GM08714 (cell line): Measurements from ENCODE around the gene LGMN.
"Not testable (repeated sequence)": the region's sequence is repeated elsewhere in the genome, so short reads cannot be mapped to it uniquely, and the experiment has no call there.

Experiments
- H3K4me3 ChIP-seq: fragments of 200-500 bp; sonication (Bioruptor generic); 2 replicates; pipeline ENCODE4 v1.5.1; 2014; ENCODE audit warnings: mild to moderate bottlenecking, low read length, inconsistent platforms
- ZNF274 ChIP-seq: IDR thresholded peaks from 2 replicates; pipeline ENCODE4 v1.6.1; 2012; ENCODE audit warnings: mild to moderate bottlenecking, low read depth, low read length

LGMN gene

DNA sequence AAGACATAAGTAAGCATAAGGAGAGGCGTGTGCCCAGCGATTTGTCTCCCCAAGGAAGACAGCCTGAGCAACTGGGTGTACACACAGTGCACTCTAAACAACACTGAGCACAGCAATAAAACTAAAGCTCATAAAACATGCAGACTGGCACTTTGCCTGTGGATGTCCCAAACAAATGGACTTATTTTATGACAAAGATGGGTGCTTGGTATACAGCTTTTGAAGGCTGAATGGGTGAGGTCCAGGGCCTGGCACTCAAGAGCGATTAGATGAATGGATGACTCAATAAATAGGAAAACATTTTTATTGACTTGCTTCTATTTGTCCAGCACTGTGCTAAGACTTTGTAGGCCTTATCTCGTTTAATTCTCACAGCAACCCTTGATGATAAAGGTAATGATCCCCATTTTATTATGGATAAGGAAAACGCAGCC, 28.5 kb downstream of the LGMN start:
- TF ChIP-seq ZNF274 = no peak

DNA sequence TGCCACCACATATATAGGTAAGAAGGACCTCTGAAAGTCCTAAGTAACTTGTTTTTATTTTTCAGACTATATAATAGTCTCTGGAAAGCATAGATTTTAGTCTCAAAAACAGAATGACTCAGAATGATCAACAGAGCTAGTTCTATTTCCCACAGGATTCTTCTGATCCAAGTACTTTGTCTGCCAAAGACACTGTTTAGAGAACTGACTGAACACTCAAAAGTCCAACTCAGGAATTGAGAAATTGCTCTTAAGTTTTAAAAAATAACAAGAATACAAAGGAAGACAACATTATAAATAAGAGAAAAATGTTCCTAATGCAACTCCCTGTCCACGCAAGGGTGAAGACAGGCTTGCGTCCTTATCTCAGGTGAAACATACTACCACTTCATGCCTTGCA, 29.0 kb downstream of the LGMN start:
- TF ChIP-seq ZNF274 = no peak

More for the DNA sequence above, 28.5 kb downstream of the LGMN start:
- H3K4me3 ChIP-seq = no peak overlapping the region

DNA sequence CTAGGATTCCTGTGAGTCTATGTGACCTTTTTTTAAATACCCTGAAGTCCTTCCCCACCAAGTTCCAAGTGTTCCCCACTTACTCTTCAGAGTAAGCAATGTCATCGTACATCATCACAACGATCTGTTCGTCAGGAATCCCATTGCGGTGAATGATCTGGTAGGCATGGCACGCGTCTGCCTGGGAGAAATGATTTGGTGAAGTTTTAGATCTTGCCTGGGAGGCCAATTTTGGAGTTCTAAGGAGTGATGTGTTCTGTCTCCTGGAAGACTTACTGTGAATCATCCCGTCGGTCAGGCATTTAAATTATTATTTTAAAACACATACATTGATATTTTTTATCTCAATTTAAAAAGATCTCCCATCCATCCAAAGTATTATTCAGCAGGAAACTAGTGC, 29.8 kb downstream of the LGMN start:
- no peak overlapping the region for H3K4me3 ChIP-seq
- no peak for TF ChIP-seq ZNF274

More for the DNA sequence above, 29.0 kb downstream of the LGMN start:
- H3K4me3 ChIP-seq = no peak overlapping the region

DNA sequence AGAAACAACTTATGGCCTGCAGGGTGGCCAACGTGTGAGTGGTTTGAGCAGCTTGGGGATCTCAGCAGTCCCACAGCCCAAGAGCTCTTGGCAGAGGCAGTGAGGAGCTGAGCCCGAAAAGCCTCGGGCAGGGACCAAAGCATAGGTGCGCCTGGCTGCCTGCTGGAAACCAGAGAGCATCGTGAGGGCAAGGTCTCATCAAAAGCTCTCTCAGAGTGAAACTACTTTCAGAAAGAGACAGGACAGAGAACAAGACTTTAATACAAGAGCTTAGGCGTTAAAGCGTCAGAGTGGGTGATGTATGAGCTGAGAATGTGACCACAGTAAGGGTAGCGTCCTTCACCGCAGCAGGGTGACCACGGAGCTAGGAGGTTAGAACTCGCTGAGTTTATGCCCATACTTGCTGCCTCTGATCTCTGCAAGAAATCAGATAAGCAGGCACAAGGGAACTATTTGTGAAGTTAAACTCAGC, 30.8 kb downstream of the LGMN start:
- H3K4me3 ChIP-seq = no peak overlapping the region
- no peak for TF ChIP-seq ZNF274

DNA sequence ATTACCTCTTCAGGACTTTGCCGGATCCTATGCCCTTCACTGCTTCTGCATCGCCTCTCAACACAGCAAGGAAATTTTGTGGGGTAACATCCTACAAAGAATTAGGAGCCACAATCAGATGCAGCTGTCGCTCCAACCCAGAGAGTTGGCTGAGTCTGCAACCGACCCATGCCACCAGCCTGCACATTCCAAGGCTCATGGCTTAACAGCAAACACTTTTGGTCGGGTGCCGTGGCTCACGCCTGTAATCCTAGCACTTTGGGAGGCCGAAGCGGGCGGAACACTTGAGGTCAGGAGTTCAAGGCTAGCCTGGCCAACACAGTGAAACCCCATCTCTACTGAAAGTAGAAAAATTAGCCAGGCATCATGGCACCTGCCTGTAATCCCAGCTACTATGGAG, 32.3 kb downstream of the LGMN start:
- no peak overlapping the region for H3K4me3 ChIP-seq
- no peak for TF ChIP-seq ZNF274

DNA sequence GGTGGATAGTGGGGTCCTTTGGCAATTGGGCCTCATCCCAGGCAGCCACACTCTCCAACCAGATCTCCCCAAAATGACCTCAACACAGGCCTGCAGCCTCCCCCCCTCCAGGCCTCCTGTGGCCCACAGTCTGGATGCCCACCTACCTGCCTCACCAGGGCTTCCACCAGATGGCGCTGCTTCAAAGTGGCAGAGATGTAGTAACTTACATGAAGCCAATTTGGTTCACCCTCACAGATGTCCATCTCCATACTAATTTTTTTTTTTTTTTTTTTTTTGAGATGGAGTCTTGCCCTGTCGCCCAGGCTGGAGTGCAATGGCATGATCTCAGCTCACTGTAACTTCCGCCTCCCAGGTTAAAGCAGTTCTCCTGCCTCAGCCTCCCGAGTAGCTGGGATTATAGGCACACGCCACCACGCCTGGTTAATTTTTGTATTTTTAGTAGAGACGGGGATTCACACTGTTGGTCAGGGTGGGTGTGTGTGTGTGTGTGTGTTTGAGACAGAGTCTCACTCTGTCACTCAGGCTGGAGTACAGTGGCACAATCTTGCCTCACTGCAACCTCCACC, 33.6 kb downstream of the LGMN start:
- not testable (repeated sequence) for H3K4me3 ChIP-seq

DNA sequence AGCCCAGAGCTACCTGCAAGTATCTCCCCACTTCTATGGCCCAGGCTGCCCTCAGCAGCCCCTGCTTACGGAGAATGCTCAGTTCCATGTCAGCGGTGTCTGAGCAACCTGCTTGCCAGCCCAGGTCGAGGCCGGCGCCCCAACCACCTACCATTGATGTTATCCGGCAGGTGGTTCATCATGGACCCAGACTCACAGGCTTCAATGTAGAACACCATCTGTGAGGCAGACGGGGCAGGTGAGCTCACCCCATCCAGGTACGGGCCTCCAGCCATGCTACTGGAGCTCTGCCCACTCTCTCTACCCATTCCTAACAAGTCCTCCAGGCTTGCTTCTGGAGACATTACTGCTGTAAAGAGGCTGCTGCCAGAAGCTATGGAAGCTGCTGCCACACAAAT, 35.8 kb downstream of the LGMN start:
- H3K4me3 ChIP-seq = no peak overlapping the region
- TF ChIP-seq ZNF274 = no peak

DNA sequence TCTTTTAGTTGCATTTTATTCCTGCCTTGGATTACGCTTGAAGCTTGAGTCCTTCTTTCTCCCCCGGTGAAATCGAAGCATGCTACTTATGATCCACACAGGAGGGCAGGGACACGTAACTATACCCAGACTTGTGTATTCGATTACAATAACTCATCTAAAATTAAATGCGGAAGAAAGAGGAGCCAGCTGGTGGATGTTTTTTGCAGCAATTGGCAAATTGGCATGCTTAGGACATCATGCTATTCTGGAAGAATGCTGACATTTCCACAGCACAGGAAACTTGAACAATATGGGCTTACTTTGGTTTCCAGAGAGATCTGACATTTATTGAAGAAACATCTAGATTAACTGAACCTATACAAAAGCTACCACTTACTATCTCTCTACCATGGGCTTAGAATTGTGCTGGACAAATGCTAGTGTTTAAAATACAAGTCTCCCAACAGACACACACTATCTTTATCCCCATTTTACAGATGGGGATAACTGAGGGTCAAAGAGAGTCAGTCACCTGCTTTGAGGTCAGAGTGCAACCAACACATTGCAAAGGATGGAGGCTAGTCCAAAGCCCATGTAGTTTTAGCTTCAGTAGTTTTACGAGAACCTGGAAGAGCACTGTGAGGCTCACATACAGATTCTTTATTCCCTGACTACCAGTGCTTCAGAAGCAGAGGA, 36.3 kb downstream of the LGMN start:
- H3K4me3 ChIP-seq = no peak overlapping the region
- TF ChIP-seq ZNF274 = no peak

DNA sequence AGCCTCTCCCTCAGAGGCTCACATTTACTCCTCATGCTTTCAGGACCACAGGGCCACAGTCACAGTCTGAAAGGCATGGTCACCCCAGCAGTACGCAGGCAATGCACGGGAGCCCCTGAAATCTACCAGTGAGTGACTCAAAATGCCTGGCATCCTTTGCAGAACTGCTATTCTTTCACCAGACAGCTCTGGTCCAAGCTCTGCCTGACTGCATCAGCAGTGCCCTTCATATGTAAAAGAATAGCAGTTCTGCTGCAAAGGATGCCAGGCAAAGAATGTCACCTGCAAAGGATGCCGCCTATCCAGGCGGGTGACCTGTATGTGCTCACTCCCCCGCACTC, 38.5 kb downstream of the LGMN start:
- no peak for TF ChIP-seq ZNF274
- H3K4me3 ChIP-seq = no peak overlapping the region

DNA sequence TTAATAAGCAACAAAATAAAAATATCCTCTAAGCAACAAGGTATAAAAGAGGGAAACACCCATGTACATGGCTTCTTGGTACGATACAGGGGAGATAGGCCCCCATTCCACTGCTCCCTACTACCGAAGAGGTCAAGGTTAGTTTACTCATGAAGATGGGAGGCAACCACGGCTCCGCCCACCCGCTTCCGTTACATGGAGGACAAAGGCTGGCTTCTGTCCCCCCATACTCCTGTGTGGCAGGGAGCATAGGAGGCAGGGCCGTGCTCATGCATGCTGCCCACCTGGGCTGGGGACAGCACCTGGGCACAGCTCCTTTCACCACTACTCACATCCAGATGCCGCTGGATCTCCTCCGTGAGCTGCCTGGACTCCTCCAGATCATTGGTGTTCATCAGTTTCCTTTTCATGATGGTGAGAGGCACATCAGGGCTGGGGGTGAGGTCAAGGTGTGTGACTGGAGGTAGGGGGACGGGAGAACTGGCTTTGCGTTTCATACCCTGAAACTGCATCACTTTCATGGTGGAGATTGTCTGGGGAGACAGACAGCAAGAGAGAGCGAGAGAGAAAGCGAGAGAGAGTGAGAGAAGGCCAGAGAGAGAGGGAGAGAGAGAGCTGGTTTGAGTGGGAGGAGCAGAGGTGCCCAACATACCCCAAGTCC, 39.0 kb downstream of the LGMN start:
- TF ChIP-seq ZNF274 = no peak
- H3K4me3 ChIP-seq = no peak overlapping the region

DNA sequence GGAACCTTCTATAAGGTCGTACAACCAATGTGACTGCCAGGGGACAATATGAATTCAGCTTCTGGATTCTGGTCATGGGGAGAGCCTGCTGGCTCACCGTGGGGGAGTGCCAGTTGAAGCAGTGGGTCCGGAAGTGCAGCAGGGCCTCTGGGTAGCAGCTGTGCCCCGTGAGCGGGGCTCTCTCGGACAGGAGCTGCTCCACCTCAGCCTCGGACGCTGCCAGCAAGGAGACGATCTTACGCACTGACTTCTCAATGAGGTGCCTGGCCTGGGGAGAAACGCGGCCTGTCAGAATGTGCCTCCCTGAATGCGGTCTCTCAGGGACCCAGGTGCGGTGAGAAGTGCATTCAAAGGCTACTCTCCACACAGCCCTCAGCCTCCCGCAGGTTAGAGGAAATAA, 42.0 kb downstream of the LGMN start:
- no peak overlapping the region for H3K4me3 ChIP-seq
- no peak for TF ChIP-seq ZNF274

DNA sequence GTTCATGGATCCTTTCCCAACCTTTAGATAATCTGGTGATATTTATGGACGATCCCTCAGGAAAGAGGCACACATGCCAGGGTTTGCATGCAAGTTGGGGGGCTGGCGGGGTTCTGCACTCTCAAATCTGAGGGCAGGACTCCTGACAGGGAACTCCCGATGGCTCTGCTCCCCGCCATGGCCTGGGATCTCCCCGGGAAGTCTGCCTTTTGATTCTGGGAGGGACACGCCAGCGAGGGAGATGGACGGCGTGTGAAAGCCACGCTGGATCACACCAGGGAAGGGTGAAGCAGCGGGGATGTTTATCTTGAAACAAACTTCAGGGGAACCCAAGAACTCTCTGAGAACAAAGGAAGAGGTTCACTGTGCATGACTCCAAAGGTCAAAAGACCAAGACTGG, 43.6 kb downstream of the LGMN start:
- no peak overlapping the region for H3K4me3 ChIP-seq
- no peak for TF ChIP-seq ZNF274

DNA sequence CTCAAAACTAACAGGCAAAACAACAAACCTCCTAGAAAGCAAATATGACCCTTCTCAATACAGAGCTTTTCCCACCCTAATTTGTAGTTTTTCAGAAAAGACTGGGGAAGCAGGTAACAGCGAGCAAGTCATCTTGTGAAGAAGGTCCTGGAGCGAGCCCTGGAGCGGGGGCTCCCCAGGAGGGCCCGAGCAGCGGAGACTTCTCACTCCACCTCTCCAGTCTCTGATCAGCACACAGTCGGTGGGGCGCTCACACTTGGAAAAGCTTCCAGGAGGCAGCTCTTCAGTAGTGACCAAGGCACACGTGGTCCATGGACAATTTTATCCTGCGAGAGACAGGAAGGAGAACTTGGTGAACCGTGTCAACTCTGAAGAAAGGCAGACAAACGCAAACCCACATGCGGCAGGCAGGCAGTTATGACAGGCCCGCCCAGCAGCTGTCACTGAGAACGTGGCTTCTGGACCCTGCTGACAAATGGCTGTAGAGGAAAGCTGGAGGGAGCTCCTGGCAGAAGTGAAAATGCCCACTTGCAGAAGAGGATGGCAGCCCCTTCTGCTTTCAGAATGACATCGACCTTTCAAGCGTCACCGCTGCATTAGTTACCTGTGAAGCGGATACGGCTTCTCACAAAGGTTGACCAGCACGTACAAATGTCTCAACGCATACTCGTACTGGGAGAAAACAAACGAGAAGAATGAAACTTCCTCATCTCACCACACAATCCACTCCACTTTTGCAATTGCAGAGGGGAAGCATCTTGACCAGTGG, 44.2 kb downstream of the LGMN start:
- TF ChIP-seq ZNF274 = no peak
- no peak overlapping the region for H3K4me3 ChIP-seq

DNA sequence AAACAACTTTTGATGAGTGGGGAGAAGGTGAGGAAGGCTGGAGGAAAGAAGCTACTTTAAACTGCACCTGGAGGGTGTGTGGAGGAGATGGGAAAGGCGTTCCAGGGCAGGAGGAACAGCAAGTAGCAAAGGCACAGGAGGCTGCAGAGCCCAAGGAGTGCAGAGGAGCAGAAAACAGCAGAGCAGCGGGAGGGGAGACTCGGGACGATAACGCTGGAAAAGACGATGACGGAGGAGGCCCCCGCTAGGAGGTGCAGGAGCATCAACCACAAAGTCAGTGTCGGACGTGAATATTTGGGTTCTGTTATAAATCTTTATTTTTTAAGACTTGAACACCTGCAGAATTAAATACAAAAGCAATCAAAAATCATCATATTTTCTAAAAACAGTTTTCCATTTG, 44.9 kb downstream of the LGMN start:
- no peak for TF ChIP-seq ZNF274
- no peak overlapping the region for H3K4me3 ChIP-seq
